Thoracic aorta (tissue), 2 donors: ENCODE measurements around the gene HS6ST3. TPM values are rescaled to one million over a fixed set of nuclear protein-coding genes. Genes with fewer than 3 reads are reported as not detected.

Source experiments
- ATAC-seq: fragments of 150-250 bp; one replicate; pipeline ENCODE4 v1.8.0; 2017; ENCODE audit warnings: low read depth; ENCODE audit not compliant: insufficient number of reproducible peaks, low FRiP score
- DNase-seq: peaks from one replicate; pipeline ENCODE4 v3.0.0-alpha.2; 2020; ENCODE audit warnings: low spot score
- H3K27ac ChIP-seq, 2 donors: fragments of 200-600 bp; sonication (generic); 1 replicate in 1 of 2; 2 replicates in 1 of 2; pipeline ENCODE4 v1.5.1; 2016; ENCODE audit warnings: mild to moderate bottlenecking in 2 of 2, moderate library complexity in 2 of 2
- H3K27me3 ChIP-seq: fragments of 200-600 bp; sonication (generic); replicated peaks from 2 replicates; pipeline ENCODE4 v1.6.0; 2016; ENCODE audit warnings: mild to moderate bottlenecking; ENCODE audit not compliant: insufficient read depth
- H3K36me3 ChIP-seq: fragments of 200-600 bp; sonication (generic); one replicate; pipeline ENCODE4 v1.5.1; 2016
- H3K4me1 ChIP-seq, 2 donors: fragments of 200-600 bp; sonication (generic); 1 replicate in 1 of 2; 2 replicates in 1 of 2; pipeline versions ENCODE4 v1.5.1 to v1.6.0; 2016; ENCODE audit warnings: low read depth in 2 of 2, mild to moderate bottlenecking in 1 of 2; ENCODE audit not compliant: control insufficient read depth in 1 of 2
- H3K4me3 ChIP-seq: fragments of 200-600 bp; sonication (generic); 2 replicates; pipeline ENCODE4 v1.5.1; 2016; ENCODE audit warnings: mild to moderate bottlenecking
- H3K9me3 ChIP-seq: fragments of 200-600 bp; sonication (generic); 2 replicates; pipeline ENCODE4 v1.5.1; 2016
- CTCF ChIP-seq: fragments of 200-600 bp; sonication (generic); IDR thresholded peaks from one replicate; pipeline ENCODE4 v1.5.1; 2019; ENCODE audit warnings: antibody characterized with exemption
- total RNA-seq, 2 donors: library from RNA; depleted of rRNA; stranded (reverse); fragments of >200 nt; gene quantifications; one replicate each; pipeline versions ENCODE4 v1.1.0 to v1.2.3, GENCODE V29; 2016

Gene HS6ST3
- total RNA-seq, 2 donors from 2014 or later: 1.1 to 1.8 TPM

- Histone ChIP-seq H3K36me3 (no peaks in the 10 kb centered on the region), H3K9me3 (no peaks in the 10 kb centered on the region), H3K4me3 (no peak overlapping the region), H3K27ac (no peak overlapping the region), H3K4me1 (no peaks in the 10 kb centered on the region), H3K27me3 (no peaks in the 10 kb centered on the region)
- no peak for ATAC-seq
- DNase-seq: no peak
- TF ChIP-seq CTCF: no peak
Observed at GRCh38 chr13:96687191-96687590, 597.3 kb downstream of the HS6ST3 start.

- no peak for TF ChIP-seq CTCF
- H3K4me3 ChIP-seq: no peak overlapping the region
- no peak overlapping the region for H3K27ac ChIP-seq
- H3K27me3 ChIP-seq: no peaks in the 10 kb centered on the region
- H3K36me3 ChIP-seq: no peaks in the 10 kb centered on the region
- no peaks in the 10 kb centered on the region for H3K9me3 ChIP-seq
- H3K4me1 ChIP-seq: no peaks in the 10 kb centered on the region
- no peak for DNase-seq
- ATAC-seq: no peak
Observed at GRCh38 chr13:96690998-96691397, 601.1 kb downstream of the HS6ST3 start.

- TF ChIP-seq CTCF: no peak
- no peaks in the 10 kb centered on the region for H3K4me1 ChIP-seq
- ATAC-seq (no peak), DNase-seq (no peak)
- H3K4me3 ChIP-seq: no peak overlapping the region
- no peaks in the 10 kb centered on the region for H3K27me3 ChIP-seq
- H3K36me3 ChIP-seq: no peaks in the 10 kb centered on the region
- H3K27ac ChIP-seq: no peak overlapping the region
- H3K9me3 ChIP-seq: no peaks in the 10 kb centered on the region
Observed at GRCh38 chr13:96696389-96696900, 606.5 kb downstream of the HS6ST3 start.

- no peaks in the 10 kb centered on the region for H3K4me1 ChIP-seq
- H3K36me3 ChIP-seq: no peaks in the 10 kb centered on the region
- no peak for TF ChIP-seq CTCF
- H3K9me3 ChIP-seq: no peaks in the 10 kb centered on the region
- H3K4me3 ChIP-seq: no peak overlapping the region
- ATAC-seq (no peak), DNase-seq (no peak)
- no peaks in the 10 kb centered on the region for H3K27me3 ChIP-seq
- no peak overlapping the region for H3K27ac ChIP-seq
Observed at GRCh38 chr13:96700657-96701056, 610.8 kb downstream of the HS6ST3 start.

DNA sequence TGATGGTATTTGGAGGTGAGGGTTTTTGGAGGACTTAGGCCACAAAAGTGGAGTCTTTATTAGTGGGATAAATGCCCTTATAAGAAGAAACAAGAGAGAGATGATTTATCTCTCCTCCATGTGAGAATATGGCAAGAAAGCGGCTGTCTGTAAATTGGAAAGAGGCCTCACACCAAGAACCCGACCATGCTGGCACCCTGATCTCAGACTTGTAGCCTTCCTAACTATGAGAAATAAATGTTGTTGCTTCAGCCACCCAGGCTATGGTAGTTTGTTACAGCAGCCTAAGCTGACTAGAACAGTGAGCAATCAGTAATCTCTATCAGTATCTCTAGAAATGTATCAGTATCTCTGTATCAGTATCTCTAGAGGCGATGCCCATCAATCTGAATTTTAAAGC, 617.2 kb downstream of the HS6ST3 start:
- Histone ChIP-seq H3K4me1 (no peaks in the 10 kb centered on the region), H3K4me3 (no peak overlapping the region), H3K27me3 (no peaks in the 10 kb centered on the region), H3K9me3 (no peaks in the 10 kb centered on the region), H3K27ac (no peak overlapping the region), H3K36me3 (no peaks in the 10 kb centered on the region)
- ATAC-seq (no peak), DNase-seq (no peak)
- no peak for TF ChIP-seq CTCF
